ENCODE results near the gene HSD17B11.

DNA sequence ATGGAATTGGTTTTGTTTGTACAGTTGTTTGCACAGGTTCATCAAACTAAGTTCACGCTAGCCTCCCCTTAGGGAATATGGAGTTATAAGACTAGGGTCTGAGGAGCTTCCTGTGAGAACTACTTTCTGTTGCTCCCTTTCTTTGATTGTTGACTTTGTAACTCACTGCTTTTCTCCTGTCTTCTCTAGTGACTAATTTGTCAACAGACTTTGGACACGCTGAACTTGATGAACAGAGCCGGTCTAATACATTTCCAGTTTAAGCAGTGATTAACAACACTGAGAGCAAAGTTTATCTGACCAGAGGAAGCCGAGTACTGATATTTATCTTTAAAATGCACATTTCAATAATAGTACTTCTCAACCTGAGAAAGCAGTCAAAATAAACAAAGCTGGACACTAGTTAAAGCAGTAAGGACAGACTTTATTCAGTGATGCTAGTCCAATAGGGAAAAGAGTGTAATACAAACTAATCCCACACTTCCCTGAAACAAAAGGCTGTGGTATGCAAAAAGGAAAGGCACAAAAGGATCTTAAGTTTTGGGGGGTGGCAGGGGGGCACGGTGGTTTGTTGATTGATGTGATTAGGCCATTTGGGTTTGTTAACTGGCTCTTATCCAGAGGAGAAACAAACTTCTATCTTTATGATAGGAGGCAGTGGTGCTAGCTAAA, 28.7 kb upstream of the HSD17B11 start:
- TF ChIP-seq EZH2 (IDR thresholded peaks at IDR 0.05), result no peak
- TF ChIP-seq, protein P1, sequence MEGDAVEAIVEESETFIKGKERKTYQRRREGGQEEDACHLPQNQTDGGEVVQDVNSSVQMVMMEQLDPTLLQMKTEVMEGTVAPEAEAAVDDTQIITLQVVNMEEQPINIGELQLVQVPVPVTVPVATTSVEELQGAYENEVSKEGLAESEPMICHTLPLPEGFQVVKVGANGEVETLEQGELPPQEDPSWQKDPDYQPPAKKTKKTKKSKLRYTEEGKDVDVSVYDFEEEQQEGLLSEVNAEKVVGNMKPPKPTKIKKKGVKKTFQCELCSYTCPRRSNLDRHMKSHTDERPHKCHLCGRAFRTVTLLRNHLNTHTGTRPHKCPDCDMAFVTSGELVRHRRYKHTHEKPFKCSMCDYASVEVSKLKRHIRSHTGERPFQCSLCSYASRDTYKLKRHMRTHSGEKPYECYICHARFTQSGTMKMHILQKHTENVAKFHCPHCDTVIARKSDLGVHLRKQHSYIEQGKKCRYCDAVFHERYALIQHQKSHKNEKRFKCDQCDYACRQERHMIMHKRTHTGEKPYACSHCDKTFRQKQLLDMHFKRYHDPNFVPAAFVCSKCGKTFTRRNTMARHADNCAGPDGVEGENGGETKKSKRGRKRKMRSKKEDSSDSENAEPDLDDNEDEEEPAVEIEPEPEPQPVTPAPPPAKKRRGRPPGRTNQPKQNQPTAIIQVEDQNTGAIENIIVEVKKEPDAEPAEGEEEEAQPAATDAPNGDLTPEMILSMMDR (IDR thresholded peaks at IDR 0.05), result no peak
